Activated T-helper 2 cell treated with anti-CD3 and anti-CD28 coated beads, Interferon-gamma antibody, Interleukin-2, Interleukin-4, amounts not matched to agents 10 μg/mL and 5 μg/mL and 100 μg/mL, durations not matched to agents 14 hours and 24 hours and 36 hours (primary cell): ENCODE data around the gene KCNK17. TPM values are rescaled to one million over a fixed set of nuclear protein-coding genes. Genes with fewer than 3 reads are reported as not detected.

Experiments
- DNase-seq: peaks from one replicate; pipeline ENCODE4 v3.0.0; 2021; ENCODE audit warnings: low spot score
- H3K27ac Mint-ChIP-seq: one replicate; pipeline ENCODE4 v1.8.0; 2021; ENCODE audit warnings: mixed read lengths
- H3K27me3 Mint-ChIP-seq: one replicate; pipeline ENCODE4 v1.8.0; 2021; ENCODE audit warnings: low read depth, mixed read lengths
- H3K36me3 Mint-ChIP-seq: one replicate; pipeline ENCODE4 v1.8.0; 2021; ENCODE audit warnings: low read depth, mixed read lengths
- H3K4me1 Mint-ChIP-seq: one replicate; pipeline ENCODE4 v1.8.0; 2021; ENCODE audit warnings: low read depth, mixed read lengths
- H3K4me3 Mint-ChIP-seq: one replicate; pipeline ENCODE4 v1.8.0; 2021; ENCODE audit warnings: low read depth, mild to moderate bottlenecking, moderate library complexity, mixed read lengths
- H3K9me3 Mint-ChIP-seq: one replicate; pipeline ENCODE4 v1.8.0; 2021; ENCODE audit warnings: mixed read lengths
- intact Hi-C: fragments of 100-400 bp; cut with micrococcal nuclease; formaldehyde crosslinking; loops from one replicate; pipeline ENCODE4 v1.15.1; 2023
- total RNA-seq: library from RNA; stranded (reverse); gene quantifications from 2 replicates; pipeline ENCODE4 v1.2.3, GENCODE V29; 2022

KCNK17 gene
- total RNA-seq, 1 donor from 2014 or later, result not detected

- H3K36me3 Mint-ChIP-seq, result no peaks in the 10 kb centered on the region
- peaks cover 9% of the 10 kb centered on the region for H3K4me1 Mint-ChIP-seq
- DNase-seq, result no peak
- H3K27ac Mint-ChIP-seq, result no peak overlapping the region
- intact Hi-C loops, result no loop called here
- peaks cover 2% of the 10 kb centered on the region for H3K27me3 Mint-ChIP-seq
- no peak overlapping the region for H3K4me3 Mint-ChIP-seq
- no peaks in the 10 kb centered on the region for H3K9me3 Mint-ChIP-seq
Measured at GRCh38 chr6:39268721-39269120, 45.5 kb downstream of the KCNK17 start.

- Mint-ChIP-seq H3K27me3 (no peaks in the 10 kb centered on the region), H3K27ac (no peak overlapping the region), H3K36me3 (no peaks in the 10 kb centered on the region), H3K9me3 (no peaks in the 10 kb centered on the region), H3K4me3 (no peak overlapping the region), H3K4me1 (peaks cover 13% of the 10 kb centered on the region)
- DNase-seq, result no peak
- intact Hi-C loops, result no loop called here
Measured at GRCh38 chr6:39268171-39268570, 46.0 kb downstream of the KCNK17 start.

- H3K27ac Mint-ChIP-seq, result no peak overlapping the region
- intact Hi-C loops, result no loop called here
- no peak for DNase-seq
- peaks cover 2% of the 10 kb centered on the region for H3K27me3 Mint-ChIP-seq
- H3K4me3 Mint-ChIP-seq, result no peak overlapping the region
- H3K4me1 Mint-ChIP-seq, result peaks cover 13% of the 10 kb centered on the region
- H3K36me3 Mint-ChIP-seq, result no peaks in the 10 kb centered on the region
- H3K9me3 Mint-ChIP-seq, result no peaks in the 10 kb centered on the region
Measured at GRCh38 chr6:39266782-39267355, 47.4 kb downstream of the KCNK17 start.

- DNase-seq, result no peak
- Mint-ChIP-seq H3K27me3 (peaks cover 4% of the 10 kb centered on the region), H3K9me3 (no peaks in the 10 kb centered on the region), H3K27ac (no peak overlapping the region), H3K4me1 (peaks cover 13% of the 10 kb centered on the region), H3K36me3 (no peaks in the 10 kb centered on the region), H3K4me3 (no peak overlapping the region)
- intact Hi-C loops, result no loop called here
Measured at GRCh38 chr6:39266375-39266774, 47.8 kb downstream of the KCNK17 start.

GRCh38 chr6:39263303-39264037, 50.7 kb downstream of the KCNK17 start:
- Mint-ChIP-seq H3K27ac (no peak overlapping the region), H3K4me3 (no peak overlapping the region), H3K36me3 (no peaks in the 10 kb centered on the region), H3K4me1 (peaks cover 15% of the 10 kb centered on the region), H3K9me3 (no peaks in the 10 kb centered on the region), H3K27me3 (peaks cover 12% of the 10 kb centered on the region)
- intact Hi-C loops, result loop anchor here (2.0 kb wide), 2 partner anchors 27 to 35 kb away; partner anchors contain the start of gene KCNK5
- DNase-seq, result peak; percentile 9

GRCh38 chr6:39261751-39262150, 52.5 kb downstream of the KCNK17 start:
- H3K27ac Mint-ChIP-seq, result no peak overlapping the region
- intact Hi-C loops, result loop anchor here (2.0 kb wide), 2 partner anchors 25 to 33 kb away; partner anchors contain the start of gene KCNK5

GRCh38 chr6:39260953-39261352, 53.3 kb downstream of the KCNK17 start:
- DNase-seq, result no peak
- peaks cover 12% of the 10 kb centered on the region for H3K4me1 Mint-ChIP-seq
- peaks cover 15% of the 10 kb centered on the region for H3K27me3 Mint-ChIP-seq
- H3K27ac Mint-ChIP-seq, result no peak overlapping the region
- intact Hi-C loops, result no loop called here
- no peaks in the 10 kb centered on the region for H3K9me3 Mint-ChIP-seq
- no peak overlapping the region for H3K4me3 Mint-ChIP-seq
- H3K36me3 Mint-ChIP-seq, result no peaks in the 10 kb centered on the region

More at GRCh38 chr6:39261751-39262150, 52.5 kb downstream of the KCNK17 start:
- H3K4me3 Mint-ChIP-seq, result no peak overlapping the region
- peaks cover 15% of the 10 kb centered on the region for H3K27me3 Mint-ChIP-seq
- H3K4me1 Mint-ChIP-seq, result peaks cover 12% of the 10 kb centered on the region
- H3K9me3 Mint-ChIP-seq, result no peaks in the 10 kb centered on the region
- H3K36me3 Mint-ChIP-seq, result no peaks in the 10 kb centered on the region
- no peak for DNase-seq

GRCh38 chr6:39260456-39260855, 53.8 kb downstream of the KCNK17 start:
- intact Hi-C loops, result no loop called here
- no peak overlapping the region for H3K4me3 Mint-ChIP-seq
- H3K27ac Mint-ChIP-seq, result no peak overlapping the region
- H3K4me1 Mint-ChIP-seq, result peaks cover 12% of the 10 kb centered on the region
- no peak for DNase-seq
- no peaks in the 10 kb centered on the region for H3K36me3 Mint-ChIP-seq
- H3K27me3 Mint-ChIP-seq, result peaks cover 15% of the 10 kb centered on the region
- no peaks in the 10 kb centered on the region for H3K9me3 Mint-ChIP-seq

GRCh38 chr6:39256294-39256940, 57.8 kb downstream of the KCNK17 start:
- peaks cover 27% of the 10 kb centered on the region for H3K27me3 Mint-ChIP-seq
- DNase-seq, result no peak

GRCh38 chr6:39254999-39255535, 59.2 kb downstream of the KCNK17 start:
- Mint-ChIP-seq H3K4me1 (peaks cover 2% of the 10 kb centered on the region), H3K36me3 (no peaks in the 10 kb centered on the region), H3K9me3 (peaks cover 7% of the 10 kb centered on the region), H3K4me3 (no peak overlapping the region), H3K27me3 (peaks cover 31% of the 10 kb centered on the region), H3K27ac (no peak overlapping the region)
- no peak for DNase-seq
- intact Hi-C loops, result no loop called here

More at GRCh38 chr6:39256294-39256940, 57.8 kb downstream of the KCNK17 start:
- intact Hi-C loops, result no loop called here
- Mint-ChIP-seq H3K36me3 (no peaks in the 10 kb centered on the region), H3K4me3 (no peak overlapping the region), H3K4me1 (peaks cover 4% of the 10 kb centered on the region), H3K27ac (no peak overlapping the region), H3K9me3 (peaks cover 7% of the 10 kb centered on the region)

- DNase-seq, result no peak
- H3K4me1 Mint-ChIP-seq, result peaks cover 6% of the 10 kb centered on the region
- peaks cover 24% of the 10 kb centered on the region for H3K27me3 Mint-ChIP-seq
- peaks cover 7% of the 10 kb centered on the region for H3K9me3 Mint-ChIP-seq
- H3K4me3 Mint-ChIP-seq, result no peak overlapping the region
- no peak overlapping the region for H3K27ac Mint-ChIP-seq
- intact Hi-C loops, result no loop called here
- no peaks in the 10 kb centered on the region for H3K36me3 Mint-ChIP-seq
Measured at GRCh38 chr6:39251406-39251805, 62.8 kb downstream of the KCNK17 start.

GRCh38 chr6:39250507-39250906, 63.7 kb downstream of the KCNK17 start:
- H3K27me3 Mint-ChIP-seq, result peaks cover 24% of the 10 kb centered on the region
- H3K27ac Mint-ChIP-seq, result no peak overlapping the region

GRCh38 chr6:39249278-39249677, 64.9 kb downstream of the KCNK17 start:
- intact Hi-C loops, result no loop called here
- peaks cover 2% of the 10 kb centered on the region for H3K9me3 Mint-ChIP-seq
- no peak for DNase-seq
- peaks cover 4% of the 10 kb centered on the region for H3K4me1 Mint-ChIP-seq
- H3K4me3 Mint-ChIP-seq, result no peak overlapping the region
- no peak overlapping the region for H3K27ac Mint-ChIP-seq
- H3K36me3 Mint-ChIP-seq, result no peaks in the 10 kb centered on the region
- peaks cover 22% of the 10 kb centered on the region for H3K27me3 Mint-ChIP-seq

More at GRCh38 chr6:39250507-39250906, 63.7 kb downstream of the KCNK17 start:
- H3K4me3 Mint-ChIP-seq, result no peak overlapping the region
- no peak for DNase-seq
- intact Hi-C loops, result no loop called here
- peaks cover 4% of the 10 kb centered on the region for H3K4me1 Mint-ChIP-seq
- H3K9me3 Mint-ChIP-seq, result peaks cover 7% of the 10 kb centered on the region
- H3K36me3 Mint-ChIP-seq, result no peaks in the 10 kb centered on the region
